CD14-positive monocyte (primary cell): ENCODE results near the gene UTP14A. TPM values are rescaled to one million over a fixed set of nuclear protein-coding genes. Genes with fewer than 3 reads are reported as not detected.

Experiments
- DNase-seq, 3 donors: peaks; one replicate each; pipeline ENCODE4 v3.0.0-alpha.2; 2011 to 2022
- H2AFZ ChIP-seq: 2 replicates; pipeline ENCODE4 v1.6.0; 2012; ENCODE audit warnings: mild to moderate bottlenecking, low read depth, low read length, inconsistent platforms; ENCODE audit not compliant: insufficient read depth, poor library complexity, severe bottlenecking
- H3K27ac ChIP-seq, 2 donors: 1 replicate in 1 of 2; 2 replicates in 1 of 2; pipeline ENCODE4 v1.5.1; 2012 to 2013; ENCODE audit warnings: low read length in 2 of 2, control low read depth in 1 of 2, inconsistent platforms in 1 of 2, low read depth in 1 of 2, mild to moderate bottlenecking in 1 of 2
- H3K27me3 ChIP-seq, 2 donors: one replicate each; pipeline versions ENCODE4 v1.6.0 to v1.6.1; 2011 to 2013; ENCODE audit warnings: low read length in 2 of 2; ENCODE audit not compliant: control insufficient read depth in 2 of 2, insufficient read depth in 2 of 2
- H3K36me3 ChIP-seq, 2 donors: replicated peaks in 1 of 2; 1 replicate in 1 of 2; 2 replicates in 1 of 2; pipeline versions ENCODE4 v1.5.1 to v1.6.1; 2012 to 2013; ENCODE audit warnings: low read length in 2 of 2, control low read depth in 1 of 2, inconsistent platforms in 1 of 2, mild to moderate bottlenecking in 1 of 2; ENCODE audit not compliant: insufficient read depth in 2 of 2, control insufficient read depth in 1 of 2
- H3K4me1 ChIP-seq, 2 donors: 1 replicate in 1 of 2; 2 replicates in 1 of 2; pipeline versions ENCODE4 v1.5.1 to v1.6.1; 2012 to 2013; ENCODE audit warnings: low read length in 2 of 2, control low read depth in 1 of 2, inconsistent platforms in 1 of 2, mild to moderate bottlenecking in 1 of 2, moderate library complexity in 1 of 2; ENCODE audit not compliant: insufficient read depth in 2 of 2, control insufficient read depth in 1 of 2
- H3K4me2 ChIP-seq: replicated peaks from 2 replicates; pipeline ENCODE3; 2012; ENCODE audit warnings: low read length, moderate library complexity, mild to moderate bottlenecking; ENCODE audit not compliant: poor library complexity, severe bottlenecking; ENCODE audit errors: extremely low read depth
- H3K4me3 ChIP-seq, 3 experiments: fragments of 200-600 bp in 1 of 3; sonication (generic) in 1 of 3; replicated peaks in 1 of 3; 1 replicate in 2 of 3; 2 replicates in 1 of 3; pipeline ENCODE4 v1.5.1; 2011 to 2013; ENCODE audit warnings: low read length in 3 of 3, mild to moderate bottlenecking in 3 of 3, control low read depth in 2 of 3, low read depth in 2 of 3, inconsistent platforms in 1 of 3, moderate library complexity in 1 of 3
- H3K79me2 ChIP-seq: 2 replicates; pipeline ENCODE4 v1.6.0; 2012; ENCODE audit warnings: mild to moderate bottlenecking, control low read depth, inconsistent platforms, low read length, moderate library complexity; ENCODE audit not compliant: insufficient read depth
- H3K9ac ChIP-seq: 2 replicates; pipeline ENCODE4 v1.6.0; 2017; ENCODE audit warnings: low read length, mild to moderate bottlenecking; ENCODE audit not compliant: insufficient read depth, poor library complexity, severe bottlenecking
- H3K9me3 ChIP-seq, 2 donors: replicated peaks in 1 of 2; 1 replicate in 1 of 2; 2 replicates in 1 of 2; pipeline versions ENCODE4 v1.5.1 to v1.6.1; 2012 to 2013; ENCODE audit warnings: low read length in 2 of 2, control low read depth in 1 of 2; ENCODE audit not compliant: control insufficient read depth in 1 of 2, insufficient read depth in 1 of 2
- H4K20me1 ChIP-seq: 2 replicates; pipeline ENCODE4 v1.6.0; 2012; ENCODE audit warnings: mild to moderate bottlenecking, low read length, control low read depth, moderate library complexity; ENCODE audit not compliant: insufficient read depth
- H3K27ac Mint-ChIP-seq, 7 donors: one replicate each; pipeline ENCODE4 v1.8.0; 2020; ENCODE audit warnings: mild to moderate bottlenecking in 7 of 7, mixed read lengths in 7 of 7, moderate library complexity in 6 of 7, inconsistent platforms in 2 of 7
- H3K27me3 Mint-ChIP-seq, 3 donors: one replicate each; pipeline ENCODE4 v1.8.0; 2021 to 2022; ENCODE audit warnings: low read depth in 3 of 3, mild to moderate bottlenecking in 3 of 3, mixed read lengths in 3 of 3, moderate library complexity in 3 of 3, inconsistent platforms in 1 of 3
- H3K36me3 Mint-ChIP-seq, 2 donors: one replicate each; pipeline ENCODE4 v1.8.0; 2020; ENCODE audit warnings: mixed read lengths in 2 of 2, inconsistent platforms in 1 of 2, mild to moderate bottlenecking in 1 of 2
- H3K4me1 Mint-ChIP-seq: one replicate; pipeline ENCODE4 v1.8.0; 2020; ENCODE audit warnings: mild to moderate bottlenecking, mixed read lengths
- H3K4me3 Mint-ChIP-seq, 2 donors: one replicate each; pipeline ENCODE4 v1.8.0; 2020; ENCODE audit warnings: mild to moderate bottlenecking in 2 of 2, mixed read lengths in 2 of 2, moderate library complexity in 1 of 2
- H3K9me3 Mint-ChIP-seq, 7 donors: one replicate each; pipeline ENCODE4 v1.8.0; 2020 to 2022; ENCODE audit warnings: mixed read lengths in 7 of 7, mild to moderate bottlenecking in 6 of 7, moderate library complexity in 6 of 7, inconsistent platforms in 2 of 7
- WGBS: methylation state at CpG from one replicate; pipeline ENCODE4 v1.1.5; 2013; ENCODE audit warnings: missing lambda C conversion rate; ENCODE audit not compliant: insufficient coverage; 5-methylcytosine and 5-hydroxymethylcytosine counted together
- intact Hi-C, 2 donors: fragments of 100-400 bp; cut with micrococcal nuclease; formaldehyde crosslinking; loops; one replicate each; pipeline versions ENCODE4 v1.15.0 to v1.15.1; 2023
- polyA plus RNA-seq, 3 donors: library from polyadenylated mRNA; depleted of rRNA in 1 of 3; unstranded in 2 of 3; stranded (reverse) in 1 of 3; fragments of 300-500 nt in 2 of 3; fragments of >200 nt in 1 of 3; fragmentation: Illumina TruSeq in 2 of 3; gene quantifications; 1 replicate in 2 of 3; 2 replicates in 1 of 3; pipeline ENCODE4 v1.2.3, GENCODE V29; 2012 to 2021
- TF ChIP-seq, protein P1 (sequence below): fragments of 200-600 bp; IDR thresholded peaks from one replicate; pipeline ENCODE4 v1.8.0; 2022; ENCODE audit warnings: antibody characterized with exemption, mild to moderate bottlenecking

The UTP14A gene
- polyA plus RNA-seq, 3 donors = 2.9 to 5.5 (median 3.8) TPM

DNA sequence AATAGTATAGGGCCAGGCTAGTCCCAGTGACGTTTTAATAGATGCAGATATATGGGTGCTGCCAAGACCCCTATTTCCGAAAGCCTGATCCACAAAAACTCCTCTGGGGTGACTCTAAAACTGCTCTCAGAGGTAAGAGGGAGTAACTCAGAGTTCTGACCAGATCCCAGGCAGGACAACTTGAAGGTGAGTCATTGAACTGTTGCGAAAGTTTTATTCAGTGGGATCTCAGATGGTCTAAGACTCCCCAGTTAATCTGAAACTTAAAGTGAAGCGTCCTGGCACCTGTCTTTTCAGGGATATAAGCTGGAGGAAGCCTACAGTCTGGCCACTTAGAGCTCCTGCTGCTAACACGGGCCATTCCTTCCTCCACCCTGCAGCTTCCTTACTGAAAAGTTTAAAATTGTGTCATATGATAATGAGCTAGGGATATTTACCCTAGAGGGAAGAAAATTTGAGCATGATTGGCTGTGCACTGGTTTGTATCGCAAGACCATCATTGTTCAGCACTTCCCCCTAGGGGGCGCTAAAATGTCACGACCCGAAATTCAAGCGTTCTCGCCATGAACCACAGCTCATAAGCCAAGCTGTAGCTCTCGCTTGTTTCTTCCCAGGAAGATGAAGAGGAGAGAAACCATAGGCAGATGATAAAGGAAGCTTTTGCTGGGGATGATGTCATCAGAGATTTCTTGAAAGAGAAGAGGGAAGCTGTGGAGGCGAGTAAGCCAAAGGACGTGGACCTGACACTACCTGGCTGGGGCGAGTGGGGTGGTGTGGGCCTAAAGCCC lies 19.5 kb downstream of the UTP14A start:
- no peak overlapping the region for H3K4me2 ChIP-seq
- H3K36me3 Mint-ChIP-seq = peaks cover 35 to 47% of the 10 kb centered on the region in 2 donors
- no peak overlapping the region for H3K4me3 Mint-ChIP-seq
- H3K9me3 Mint-ChIP-seq = peaks cover 0 to 3% (median 0%) of the 10 kb centered on the region in 7 donors
- H3K9me3 ChIP-seq = no peaks in the 10 kb centered on the region
- peaks cover 35 to 60% of the 10 kb centered on the region in 2 donors for H3K36me3 ChIP-seq
- intact Hi-C loops = loop anchor here (2.0 to 5.0 kb wide), 2 partner anchors 101 to 102 kb away; no protein-coding TSS in a partner anchor
- peaks cover 0 to 7% (median 2%) of the 10 kb centered on the region in 3 donors for H3K27me3 Mint-ChIP-seq
- no peak overlapping the region for H3K9ac ChIP-seq
- H3K27me3 ChIP-seq = no peaks in the 10 kb centered on the region
- no peak overlapping the region for H3K4me3 ChIP-seq
- H3K27ac Mint-ChIP-seq = peak overlapping the region; percentile 22 to 89 (median 63)
- WGBS = 100% methylated on average over 1 of the region's 15 CpGs
- no peaks in the 10 kb centered on the region for H3K79me2 ChIP-seq
- peaks cover 14% of the 10 kb centered on the region for H3K4me1 Mint-ChIP-seq
- TF ChIP-seq, protein P1, sequence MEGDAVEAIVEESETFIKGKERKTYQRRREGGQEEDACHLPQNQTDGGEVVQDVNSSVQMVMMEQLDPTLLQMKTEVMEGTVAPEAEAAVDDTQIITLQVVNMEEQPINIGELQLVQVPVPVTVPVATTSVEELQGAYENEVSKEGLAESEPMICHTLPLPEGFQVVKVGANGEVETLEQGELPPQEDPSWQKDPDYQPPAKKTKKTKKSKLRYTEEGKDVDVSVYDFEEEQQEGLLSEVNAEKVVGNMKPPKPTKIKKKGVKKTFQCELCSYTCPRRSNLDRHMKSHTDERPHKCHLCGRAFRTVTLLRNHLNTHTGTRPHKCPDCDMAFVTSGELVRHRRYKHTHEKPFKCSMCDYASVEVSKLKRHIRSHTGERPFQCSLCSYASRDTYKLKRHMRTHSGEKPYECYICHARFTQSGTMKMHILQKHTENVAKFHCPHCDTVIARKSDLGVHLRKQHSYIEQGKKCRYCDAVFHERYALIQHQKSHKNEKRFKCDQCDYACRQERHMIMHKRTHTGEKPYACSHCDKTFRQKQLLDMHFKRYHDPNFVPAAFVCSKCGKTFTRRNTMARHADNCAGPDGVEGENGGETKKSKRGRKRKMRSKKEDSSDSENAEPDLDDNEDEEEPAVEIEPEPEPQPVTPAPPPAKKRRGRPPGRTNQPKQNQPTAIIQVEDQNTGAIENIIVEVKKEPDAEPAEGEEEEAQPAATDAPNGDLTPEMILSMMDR = peak; percentile 59
- peak overlapping the region in 1 of 2 donors; percentile 45 for H3K27ac ChIP-seq
- DNase-seq = peak; percentile 71 to 81 (median 74)
- H2AFZ ChIP-seq = no peak overlapping the region
- peaks cover 7 to 10% of the 10 kb centered on the region in 2 donors for H3K4me1 ChIP-seq
- no peaks in the 10 kb centered on the region for H4K20me1 ChIP-seq

DNA sequence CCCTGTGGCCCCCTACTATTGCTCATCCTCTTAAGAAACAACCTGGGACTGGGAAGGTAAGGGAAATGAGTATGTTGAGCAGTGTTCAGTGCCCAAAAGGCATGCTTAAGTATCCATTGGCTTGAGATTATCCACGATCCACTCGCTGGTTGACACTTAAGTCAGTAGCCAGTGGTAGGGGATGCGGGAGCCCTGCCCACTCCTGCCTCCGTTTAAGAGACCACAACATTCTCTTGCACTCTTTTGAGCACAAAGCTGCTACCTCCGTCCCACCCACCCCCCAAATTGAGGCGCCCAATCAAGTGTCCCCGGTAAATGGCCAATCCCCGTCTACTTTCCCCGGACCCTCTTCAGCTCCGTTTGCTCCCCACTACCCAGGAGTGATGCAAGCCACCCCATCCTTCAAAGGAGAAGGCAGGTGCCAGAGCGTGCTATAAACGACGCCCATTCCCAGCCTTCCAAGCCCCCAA lies 25.0 kb downstream of the UTP14A start:
- TF ChIP-seq, protein P1 = no peak
- Histone ChIP-seq H2AFZ (peak overlapping the region; percentile 85), H3K27ac (peak overlapping the region; percentile 64 to 73), H3K36me3 (peaks cover 8 to 25% of the 10 kb centered on the region in 2 donors), H3K27me3 (peaks cover 0 to 8% of the 10 kb centered on the region in 2 donors), H3K79me2 (no peaks in the 10 kb centered on the region), H3K4me3 (peak overlapping the region; percentile 31 to 78 (median 41)), H3K4me1 (peaks cover 4 to 10% of the 10 kb centered on the region in 2 donors), H3K9me3 (no peaks in the 10 kb centered on the region), H3K9ac (peak overlapping the region; percentile 40), H4K20me1 (no peaks in the 10 kb centered on the region), H3K4me2 (peak overlapping the region; percentile 68)
- WGBS = 0% methylated on average over 6 of the region's 13 CpGs
- intact Hi-C loops = no loop called here
- peaks cover 0 to 16% (median 0%) of the 10 kb centered on the region in 7 donors for H3K9me3 Mint-ChIP-seq
- H3K36me3 Mint-ChIP-seq = peaks cover 17 to 20% of the 10 kb centered on the region in 2 donors
- H3K27ac Mint-ChIP-seq = peak overlapping the region; percentile 84 to 97 (median 90)
- peaks cover 13 to 16% (median 14%) of the 10 kb centered on the region in 3 donors for H3K27me3 Mint-ChIP-seq
- peak overlapping the region; percentile 80 to 89 for H3K4me3 Mint-ChIP-seq
- H3K4me1 Mint-ChIP-seq = peaks cover 12% of the 10 kb centered on the region
- DNase-seq = no peak
